ENCODE results near the gene MLN.

Gene MLN, protein sequence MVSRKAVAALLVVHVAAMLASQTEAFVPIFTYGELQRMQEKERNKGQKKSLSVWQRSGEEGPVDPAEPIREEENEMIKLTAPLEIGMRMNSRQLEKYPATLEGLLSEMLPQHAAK

DNA sequence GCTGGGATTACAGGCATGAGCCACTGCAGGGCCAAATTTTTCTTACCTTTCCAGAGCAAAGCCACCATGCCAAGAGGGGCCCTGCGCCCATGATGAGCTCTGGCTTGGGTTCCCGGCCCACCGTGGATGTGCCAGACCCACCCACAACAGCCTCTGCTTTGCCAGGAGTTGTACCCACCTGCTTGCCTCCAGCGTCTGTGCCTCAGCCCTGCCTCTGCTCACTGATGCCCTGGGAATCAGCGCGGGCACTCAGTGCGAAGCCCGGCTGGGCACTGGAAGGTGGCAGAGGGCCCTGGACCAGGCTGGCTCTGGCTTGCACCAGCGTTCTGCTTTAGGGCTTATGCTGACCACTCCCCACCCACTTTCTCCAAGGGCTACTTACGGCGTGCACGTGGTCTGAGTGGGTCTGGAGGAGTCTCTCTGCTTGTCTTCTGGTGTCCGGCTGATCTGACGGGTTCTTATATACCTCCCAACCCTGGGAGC is at the start of gene MLN:
TSS of gene MLN (minus strand) at position 433 of the 483 bp plus-strand sequence. CDS start 2,840 bp downstream, outside the sequence.
- DNase-seq, result no peak

DNA sequence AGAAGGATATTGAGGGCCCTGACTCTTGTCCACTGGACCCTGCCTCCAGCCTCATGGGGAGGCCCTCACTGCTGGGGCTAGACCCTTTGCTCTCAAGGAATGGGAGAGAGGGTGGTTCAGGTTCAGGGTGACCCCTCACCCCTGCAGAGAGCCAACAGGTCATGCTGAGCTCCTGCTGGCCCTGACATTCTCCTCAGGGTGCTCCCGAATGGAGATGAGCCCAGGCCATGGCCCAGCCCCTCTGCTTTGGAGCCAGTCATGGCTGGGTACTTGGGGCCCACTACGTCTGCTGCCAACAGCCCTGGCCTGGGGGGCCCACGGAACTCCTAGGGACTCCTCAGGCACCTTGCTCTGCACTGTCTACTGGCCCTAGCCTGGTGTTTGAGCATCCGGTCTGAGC is 49.2 kb upstream of the MLN start:
- no peak for DNase-seq

DNA sequence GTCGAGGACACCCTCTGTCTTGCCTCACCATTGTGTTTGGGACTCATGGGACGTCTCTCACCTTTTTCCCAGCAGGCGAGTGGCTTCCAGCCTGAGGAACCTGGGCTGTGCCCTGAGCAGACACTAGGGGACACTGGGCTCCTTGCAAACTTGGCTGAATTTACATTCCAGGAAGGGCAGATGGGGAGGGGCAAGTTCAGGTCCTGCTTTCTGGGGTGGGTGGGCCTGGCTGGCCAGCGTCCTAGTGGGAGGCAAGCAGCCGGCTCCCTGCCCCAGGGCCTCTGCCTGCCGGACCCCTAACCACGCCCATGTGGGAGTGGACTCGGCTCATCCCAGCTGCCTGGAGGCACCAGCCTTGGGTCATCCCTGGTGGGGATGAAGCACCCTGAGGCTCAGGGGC is 48.2 kb upstream of the MLN start:
- no peak for DNase-seq

DNA sequence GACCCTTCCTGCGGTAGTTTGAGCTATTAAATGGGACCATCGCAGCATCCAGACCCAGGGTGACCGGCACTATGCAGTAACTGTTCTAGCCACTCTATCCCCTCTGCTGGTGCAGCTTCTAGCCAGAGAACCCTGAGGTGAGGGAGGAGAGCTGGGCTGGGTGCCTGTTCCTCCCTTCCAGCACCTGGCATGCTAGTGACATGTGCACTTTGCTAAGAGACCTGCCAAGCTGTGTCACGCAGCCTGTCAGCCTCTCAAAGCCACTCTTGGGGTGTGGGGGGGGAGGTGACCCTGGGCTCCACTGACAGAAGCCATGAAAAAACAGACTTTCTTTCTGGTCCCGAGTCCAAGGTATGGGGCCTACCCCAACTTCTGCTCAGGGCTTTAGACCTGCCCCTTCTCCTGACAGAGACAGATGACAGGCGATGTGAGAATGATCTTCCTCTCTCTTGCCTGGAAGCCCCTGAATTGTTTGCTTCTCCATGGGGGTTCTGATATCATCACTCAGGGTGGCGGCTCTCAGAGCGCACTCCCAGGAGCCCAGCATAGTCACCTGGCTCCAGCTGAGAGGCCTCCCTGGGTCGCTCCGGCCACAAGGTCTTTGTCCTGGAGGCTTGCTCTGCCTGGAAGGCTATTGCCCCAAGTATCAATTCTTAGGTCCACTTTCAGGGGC is 47.2 kb upstream of the MLN start:
- DNase-seq, result no peak

DNA sequence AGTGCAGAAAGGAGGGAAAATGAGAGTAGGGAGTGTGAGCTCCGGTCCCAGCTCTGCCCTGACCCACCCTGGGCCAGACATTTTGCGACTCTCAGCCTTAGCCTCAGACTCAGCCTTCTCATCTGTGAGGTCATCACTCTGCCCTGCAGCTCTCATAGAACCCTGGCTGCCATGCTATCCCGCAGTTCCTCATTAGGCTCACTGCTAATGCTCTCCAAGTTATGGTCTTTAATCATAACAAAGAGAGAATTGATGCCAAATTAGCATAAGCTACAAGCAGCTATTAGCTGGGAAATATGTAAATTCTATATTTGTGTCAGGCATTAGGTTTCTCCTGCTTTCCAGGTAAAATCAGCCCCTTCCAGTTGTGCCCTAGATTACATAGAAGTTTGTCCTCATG is 46.5 kb upstream of the MLN start:
- no peak for DNase-seq

DNA sequence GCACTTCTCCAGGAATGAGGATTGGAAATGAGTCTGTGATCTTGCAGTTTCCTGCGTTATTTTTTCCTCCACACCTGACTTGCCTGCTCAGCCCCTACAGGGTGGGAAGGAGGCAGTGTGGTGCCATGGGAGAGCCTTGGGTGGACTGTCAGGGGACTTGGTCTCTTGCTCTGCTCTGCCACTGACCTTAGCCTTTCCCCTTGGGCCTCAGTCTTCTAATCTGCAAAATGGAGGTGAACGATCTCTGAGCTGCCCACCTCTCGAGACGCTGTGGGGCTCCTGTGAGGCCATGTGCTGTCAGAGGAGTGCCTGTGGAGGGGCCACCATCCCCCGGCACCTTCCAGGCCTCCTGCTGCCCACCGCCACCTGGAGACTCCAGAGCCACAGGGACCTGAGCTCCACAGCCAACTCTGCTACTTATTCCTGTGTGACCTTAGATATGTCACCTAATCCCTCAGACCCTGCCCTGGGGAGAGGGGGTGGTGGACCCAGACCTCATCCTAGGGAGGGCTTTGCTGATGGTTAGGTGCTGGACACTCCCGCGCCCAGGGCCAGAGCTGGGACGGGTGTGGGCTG is 45.8 kb upstream of the MLN start:
- DNase-seq, result no peak

DNA sequence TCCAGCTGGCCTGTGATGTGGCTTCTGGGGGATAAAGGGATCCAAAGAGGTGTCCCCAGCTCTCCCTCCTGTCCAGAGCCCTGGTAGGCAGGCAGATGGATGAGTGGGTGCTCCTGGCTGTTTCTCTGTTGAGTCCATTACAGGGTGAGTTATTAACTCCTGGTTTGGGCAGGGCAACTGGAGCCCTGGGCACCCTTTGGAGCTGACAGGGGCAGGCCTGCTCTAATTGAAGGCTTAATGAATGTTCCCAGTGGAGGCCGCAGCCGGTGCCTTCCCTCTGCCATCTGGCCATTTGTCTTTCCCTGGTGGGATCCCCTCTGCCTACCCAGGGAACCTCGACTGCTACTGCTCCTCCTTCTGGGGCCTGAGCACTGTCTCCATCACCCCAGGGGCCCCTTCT is 44.7 kb upstream of the MLN start:
- DNase-seq, result no peak

DNA sequence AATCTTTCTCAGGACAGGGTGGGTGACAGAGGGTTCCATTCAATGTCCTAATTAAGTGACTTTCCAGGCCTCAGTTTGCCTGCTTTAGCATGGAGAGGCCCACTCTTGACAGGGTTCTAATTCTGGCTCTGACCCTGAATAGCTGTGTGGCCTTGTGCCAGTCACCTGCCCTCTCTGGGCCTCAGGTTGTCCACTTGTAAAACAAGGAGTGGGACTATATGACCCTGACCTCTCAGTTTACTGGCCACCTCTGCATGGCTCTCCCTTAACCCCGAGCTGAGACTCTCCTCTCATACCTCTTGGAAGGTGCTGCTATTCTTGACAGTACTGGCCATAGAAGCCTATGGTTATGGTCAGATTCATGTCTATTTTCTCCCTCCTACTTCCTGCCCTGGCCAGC is 44.1 kb upstream of the MLN start:
- no peak for DNase-seq

DNA sequence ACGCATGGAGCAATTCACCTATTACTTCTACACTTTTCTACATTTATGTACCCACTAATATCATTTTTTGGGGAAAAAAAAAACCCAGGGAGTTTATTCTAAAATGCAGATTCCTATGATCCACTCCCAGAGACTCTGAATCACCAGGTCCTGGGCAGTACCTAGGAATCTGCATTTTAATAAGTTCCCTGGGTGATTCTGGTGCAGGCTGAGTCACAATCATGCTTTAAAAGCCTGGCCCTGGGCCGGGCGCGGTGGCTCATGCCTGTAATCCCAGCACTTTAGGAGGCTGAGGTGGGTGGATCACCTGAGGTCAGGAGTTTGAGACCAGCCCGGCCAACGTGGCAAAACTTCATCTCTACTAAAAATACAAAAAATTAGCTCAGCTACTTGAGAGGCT is 43.3 kb upstream of the MLN start:
- no peak for DNase-seq

DNA sequence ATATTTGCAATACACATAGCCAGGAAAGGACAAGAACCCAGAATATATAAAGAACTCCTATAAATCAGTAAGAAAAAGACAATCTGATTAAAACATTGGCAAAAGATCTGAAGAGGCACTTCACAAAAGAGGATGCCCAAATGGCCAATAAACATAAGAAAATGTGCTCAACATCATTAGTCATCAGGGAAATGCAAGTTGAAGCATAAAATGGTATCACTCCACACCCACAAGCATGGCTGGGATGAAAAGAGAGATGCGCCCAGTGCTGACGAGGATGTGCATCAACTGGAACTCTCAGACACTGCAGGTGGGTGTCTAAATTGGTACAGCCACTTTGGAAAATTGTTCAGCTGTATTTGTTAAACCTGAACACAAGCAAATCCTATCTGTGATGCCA is 42.4 kb upstream of the MLN start:
- DNase-seq, result no peak

DNA sequence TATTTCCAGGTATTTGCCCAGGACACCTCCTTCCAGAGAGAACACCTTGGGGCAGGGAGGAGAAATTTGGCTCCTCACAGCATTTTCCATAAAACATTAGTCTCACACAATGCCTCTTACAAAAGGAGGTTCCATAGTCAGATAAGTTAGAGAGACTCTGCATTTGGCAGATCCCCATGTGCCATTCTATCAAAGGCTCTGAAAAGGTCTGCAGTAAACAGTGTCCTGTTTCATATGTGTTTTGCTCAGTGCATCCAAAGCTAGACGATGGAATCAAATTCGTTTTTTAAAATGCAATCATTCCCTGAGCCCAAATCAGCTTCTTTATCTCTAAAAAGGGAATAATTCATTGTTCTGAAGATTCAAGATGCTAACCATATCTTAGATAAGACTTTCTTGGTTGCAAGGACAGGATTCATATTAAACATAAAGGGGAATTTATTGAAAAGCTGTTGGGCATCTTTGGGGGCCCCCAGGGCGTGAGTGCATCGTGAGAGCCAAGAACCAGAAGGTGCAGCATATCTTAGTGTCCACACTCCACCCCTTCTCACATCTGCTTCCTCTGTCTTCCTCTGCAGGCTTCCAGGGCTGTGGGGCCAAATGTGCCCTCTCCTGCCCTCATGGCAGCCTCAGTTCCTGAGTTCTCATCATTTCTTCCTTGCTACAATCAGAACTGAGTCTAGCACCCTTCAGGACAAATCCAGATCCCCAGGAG is 41.4 kb upstream of the MLN start:
- DNase-seq, result no peak

DNA sequence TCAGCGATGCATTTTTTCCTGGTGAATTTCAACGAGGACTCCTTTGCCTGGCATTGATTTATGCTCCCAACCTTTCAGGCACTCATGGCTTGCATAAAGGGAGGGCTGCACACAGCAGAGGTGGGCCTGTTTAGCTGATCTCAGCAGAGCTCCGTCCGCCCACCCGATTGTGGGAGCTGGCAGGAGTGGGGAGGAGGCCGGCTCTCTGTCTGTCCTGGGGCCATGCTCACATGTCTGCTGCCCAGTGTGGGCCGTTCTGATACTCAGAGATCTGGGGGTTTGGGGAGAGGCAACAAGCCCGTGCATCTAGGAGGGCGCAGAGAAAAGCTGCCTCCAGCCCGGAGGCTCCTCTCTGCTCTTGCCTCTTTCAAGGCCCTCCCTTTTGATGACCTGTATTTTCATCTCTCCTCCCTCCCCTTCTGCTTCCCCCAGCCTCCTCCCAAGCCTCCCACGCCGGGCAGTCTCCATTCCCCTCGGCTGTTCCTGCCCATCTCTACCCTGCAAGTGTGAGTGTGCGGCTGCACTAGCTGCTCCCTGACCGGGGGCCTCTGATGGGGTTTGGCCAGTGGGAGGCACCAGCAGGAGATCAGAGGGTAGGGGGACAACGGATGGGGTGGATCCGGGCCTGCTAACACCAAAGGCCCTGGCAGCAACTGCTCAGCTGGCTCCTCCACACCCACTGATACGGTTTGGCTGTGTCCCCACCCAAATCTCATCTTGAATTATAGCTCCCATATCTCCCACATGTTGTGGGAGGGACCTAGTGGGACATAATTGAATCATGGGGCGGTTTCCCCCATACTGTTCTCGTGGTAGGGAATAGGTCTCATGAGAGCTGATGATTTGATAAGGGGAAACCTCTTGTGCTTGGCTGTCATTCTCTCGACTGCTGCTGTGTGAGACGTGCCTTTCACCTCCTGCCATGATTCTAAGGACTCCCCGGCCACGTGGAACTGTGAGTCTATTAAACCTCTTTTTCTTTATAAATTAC is 39.6 kb upstream of the MLN start:
- DNase-seq, result no peak

DNA sequence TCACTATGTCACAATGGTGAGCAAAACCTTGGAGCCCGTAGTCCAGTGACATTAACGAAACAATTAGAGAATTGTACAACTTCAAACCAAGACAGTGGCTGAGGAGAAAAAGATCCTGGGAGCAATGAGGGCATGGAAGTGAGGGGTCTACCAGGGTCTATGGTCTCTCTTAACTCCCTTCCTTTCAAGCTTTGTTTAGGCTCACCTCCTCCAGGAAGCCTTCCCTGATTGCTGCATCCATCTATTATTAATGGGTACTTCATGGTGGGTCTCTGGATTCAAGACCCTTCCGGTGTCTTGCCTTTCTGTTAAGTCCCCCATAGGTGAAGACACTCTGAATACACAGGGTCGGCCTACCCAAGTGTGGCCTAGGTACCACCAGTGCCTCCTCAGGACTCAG is 38.1 kb upstream of the MLN start:
- no peak for DNase-seq

DNA sequence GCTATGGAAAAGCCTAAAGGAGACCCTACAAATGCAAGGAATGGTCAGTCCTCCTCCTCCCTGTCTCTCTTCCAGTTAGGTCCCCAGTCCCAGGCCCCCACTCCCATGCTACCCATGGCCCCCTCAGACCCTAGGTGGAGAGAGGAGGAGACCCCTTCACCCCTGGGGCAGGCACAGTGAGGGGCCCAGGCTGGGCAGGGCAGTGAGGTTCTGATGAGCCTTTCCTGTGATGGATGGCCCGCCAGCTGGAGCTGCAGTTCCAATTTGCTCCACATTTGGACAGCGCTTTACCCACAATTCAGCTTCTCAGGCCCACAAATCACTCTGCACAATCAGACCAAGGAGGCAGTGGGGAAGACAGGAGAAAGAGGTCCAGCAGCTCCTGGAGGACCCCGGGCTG is 37.3 kb upstream of the MLN start:
- DNase-seq, result no peak

DNA sequence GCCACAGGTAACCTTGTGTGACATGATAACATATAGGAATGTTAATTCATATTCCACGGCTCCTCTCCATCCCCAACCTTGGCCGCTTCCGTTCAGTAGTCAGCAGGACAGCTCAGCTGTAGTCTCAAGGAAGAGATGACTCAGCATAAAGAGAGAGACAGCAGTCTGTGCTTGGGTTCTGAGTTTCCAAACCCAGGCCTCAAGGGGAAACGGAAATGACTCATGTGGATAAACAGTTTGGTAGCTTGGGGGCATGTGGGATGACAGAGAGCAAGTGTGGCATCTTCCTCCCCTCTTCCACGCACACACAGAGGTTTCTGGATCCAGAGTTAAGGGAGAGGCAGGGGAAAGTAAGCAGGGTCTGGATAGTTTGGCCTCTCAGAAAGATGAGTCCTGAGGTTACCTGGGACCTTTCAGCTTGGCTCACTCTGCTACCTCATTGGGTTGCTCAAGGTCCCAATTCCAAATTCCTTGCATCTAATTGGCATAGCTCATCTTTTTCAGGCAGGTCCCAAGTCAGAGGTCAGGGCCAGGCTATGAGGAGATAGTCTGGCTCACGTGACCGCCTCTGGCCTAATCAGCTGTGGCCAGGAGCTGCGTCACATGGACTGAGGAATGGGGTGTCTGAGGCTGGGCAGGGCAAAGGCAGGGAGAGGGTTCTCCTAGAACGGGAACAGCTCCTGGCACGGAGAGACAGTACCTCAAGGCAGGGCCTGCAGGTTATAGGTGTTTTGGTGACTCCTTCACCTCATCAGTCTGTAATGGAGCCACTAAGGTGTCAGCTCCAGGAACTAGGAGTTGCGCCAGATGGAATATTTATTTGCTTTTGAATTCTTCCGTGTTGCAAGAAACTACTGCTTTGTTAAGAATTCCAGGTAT is 36.5 kb upstream of the MLN start:
- DNase-seq, result peak in 1 of 2 experiments; percentile 64

DNA sequence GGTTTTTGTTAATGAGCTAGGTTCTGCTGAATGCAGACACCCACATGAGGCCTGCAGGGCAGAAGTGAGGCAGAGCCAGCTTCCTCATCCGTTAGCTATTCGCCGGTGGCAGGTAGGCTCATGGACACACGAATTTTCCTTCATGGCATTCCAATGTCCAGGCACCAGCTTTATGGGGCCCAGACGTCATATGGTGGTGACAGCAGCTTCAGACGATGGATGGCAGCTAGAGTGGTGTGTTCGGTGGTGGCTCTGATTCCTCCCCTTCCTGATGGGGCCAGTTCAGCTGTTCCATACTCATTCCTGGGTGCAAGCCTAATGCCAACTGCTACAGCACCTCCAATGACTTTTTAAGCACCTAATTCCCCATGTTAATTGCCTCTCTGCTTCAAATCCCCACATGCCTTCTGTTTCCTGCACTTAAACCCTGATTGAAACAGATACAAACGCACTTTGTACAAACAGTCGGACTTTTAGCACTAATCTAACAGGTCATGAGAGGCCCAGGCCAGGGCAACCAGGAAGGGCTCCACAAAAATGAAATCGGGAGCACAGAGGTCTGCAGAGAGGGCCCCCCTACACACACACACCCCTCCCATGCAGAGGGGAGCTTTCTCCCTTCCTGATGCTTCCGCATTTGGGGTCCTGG is 35.7 kb upstream of the MLN start:
- DNase-seq, result no peak

DNA sequence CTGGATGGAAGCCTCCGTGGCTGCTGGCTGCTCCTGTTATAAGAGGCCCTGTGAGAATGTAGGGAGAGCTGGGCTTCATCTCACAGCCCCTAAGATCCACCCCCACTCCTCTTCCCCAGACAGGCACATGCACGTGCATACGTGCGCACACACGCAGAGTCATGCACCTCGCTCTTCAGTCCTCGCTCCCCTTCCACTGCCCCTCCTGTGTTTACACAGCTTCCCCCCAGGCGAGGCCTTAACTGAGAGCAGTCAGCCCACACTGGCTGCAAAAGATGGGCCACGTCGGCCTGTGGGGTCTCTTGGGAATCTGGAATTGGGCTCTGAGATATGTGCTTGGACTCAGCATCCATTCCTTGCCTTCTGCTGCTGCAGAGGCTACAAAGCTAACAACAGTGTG is 35.2 kb upstream of the MLN start:
- no peak for DNase-seq

DNA sequence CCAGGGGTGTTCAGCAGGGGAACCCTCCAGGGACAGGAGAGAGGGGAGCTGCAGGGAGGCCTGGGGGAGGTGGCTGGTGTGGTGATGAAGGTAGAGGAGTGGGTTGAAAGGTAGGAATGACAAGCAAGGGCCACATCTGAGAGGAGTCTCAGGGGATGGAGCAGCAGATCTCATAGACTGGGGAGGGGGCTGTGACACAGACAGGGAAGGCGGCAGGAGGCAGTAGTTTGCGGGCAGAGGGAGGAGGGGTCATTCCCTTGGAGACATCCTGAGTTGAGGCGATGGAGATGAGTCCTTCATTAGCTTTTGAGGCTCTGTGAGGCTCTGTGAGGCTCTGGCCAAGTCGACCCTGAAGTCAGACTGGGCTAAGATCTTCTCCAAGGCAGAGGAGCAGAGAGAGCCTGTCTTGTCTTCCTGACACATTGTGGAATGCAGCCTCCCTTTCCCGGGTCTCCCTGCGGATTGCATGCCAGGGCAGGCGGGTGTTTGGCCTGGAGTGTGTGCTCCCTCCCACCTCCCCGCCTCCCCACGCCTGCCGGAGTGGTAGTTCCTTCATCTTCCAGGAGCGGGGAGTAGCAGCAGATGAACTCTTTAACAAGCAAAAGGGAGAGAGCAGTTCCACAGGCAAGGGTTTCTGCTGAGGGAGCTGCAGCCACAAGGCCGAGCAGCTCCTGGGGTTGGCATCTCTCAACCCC is 34.3 kb upstream of the MLN start:
- no peak for DNase-seq

DNA sequence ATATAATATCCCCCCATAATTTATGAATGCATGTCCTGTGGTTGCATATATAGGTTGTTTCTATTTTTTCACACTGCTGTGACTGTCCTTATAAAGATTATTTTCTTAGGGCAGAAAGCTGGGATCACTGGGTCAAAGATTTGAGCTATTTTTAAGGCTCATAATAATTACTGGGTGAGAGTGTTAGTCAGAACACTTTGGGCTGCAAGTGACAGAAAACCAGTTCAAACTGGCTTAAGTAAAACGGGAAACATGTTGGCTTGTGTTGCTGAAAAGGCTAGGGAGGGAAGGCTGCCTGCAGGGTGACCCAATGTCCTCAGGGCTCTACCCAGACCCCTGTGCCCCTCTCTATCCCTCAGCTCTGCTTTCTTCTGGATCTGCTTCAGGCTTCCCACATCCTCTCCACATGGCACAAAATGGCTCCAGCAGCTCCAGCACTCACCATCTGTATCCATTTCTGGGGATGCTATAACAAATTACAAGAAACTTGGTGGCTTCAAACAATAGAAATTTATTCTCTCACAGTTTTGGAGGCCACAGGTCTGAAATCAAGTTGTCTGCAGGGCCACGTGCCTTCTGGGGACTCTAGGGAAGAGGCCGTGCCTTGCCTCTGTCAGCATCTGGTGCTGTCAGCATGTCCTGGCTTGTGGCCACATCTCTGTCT is 33.1 kb upstream of the MLN start:
- no peak for DNase-seq
